Ovary (tissue), 9 donors: ENCODE results near the gene CASP4. TPM values are rescaled to one million over a fixed set of nuclear protein-coding genes. Genes with fewer than 3 reads are reported as not detected.
"Not testable (repeated sequence)": the region's sequence is repeated elsewhere in the genome, so short reads cannot be mapped to it uniquely, and the experiment has no call there.

Experiments used
- DNase-seq, 5 donors: peaks; one replicate each; pipeline ENCODE4 v3.0.0-alpha.2; 2019 to 2020
- H3K27ac ChIP-seq, 2 donors: fragments of 200-600 bp; one replicate each; pipeline versions ENCODE4 v1.5.1 to v1.8.0; 2019 to 2022
- H3K27me3 ChIP-seq: fragments of 200-600 bp; one replicate; pipeline ENCODE4 v1.8.0; 2022
- H3K36me3 ChIP-seq: fragments of 200-600 bp; sonication (generic); one replicate; pipeline ENCODE4 v1.5.1; 2019
- H3K4me1 ChIP-seq: one replicate; pipeline ENCODE4 v1.8.1; 2013; ENCODE audit warnings: mild to moderate bottlenecking, moderate library complexity; ENCODE audit not compliant: insufficient read depth
- H3K4me3 ChIP-seq: fragments of 200-600 bp; sonication (generic); one replicate; pipeline ENCODE4 v1.5.1; 2017
- H3K9me3 ChIP-seq, 2 donors: fragments of 200-600 bp in 1 of 2; sonication (generic) in 1 of 2; one replicate each; pipeline versions ENCODE4 v1.5.1 to v1.8.1; 2013 to 2019; ENCODE audit warnings: mild to moderate bottlenecking in 1 of 2, moderate library complexity in 1 of 2
- CTCF ChIP-seq, 3 donors: fragments of 450-650 bp in 2 of 3; fragments of 200-600 bp in 1 of 3; IDR thresholded peaks; one replicate each; pipeline versions ENCODE4 v1.5.1 to v1.8.0; 2016 to 2022; ENCODE audit warnings: antibody characterized with exemption in 3 of 3, mild to moderate bottlenecking in 1 of 3
- EP300 ChIP-seq: sonication (generic); formaldehyde crosslinking; IDR thresholded peaks from one replicate; pipeline ENCODE4 v1.6.1; 2017; ENCODE audit warnings: antibody characterized with exemption
- POLR2A ChIP-seq: fragments of 450-650 bp; IDR thresholded peaks from one replicate; pipeline ENCODE4 v1.6.1; 2017; ENCODE audit warnings: antibody characterized with exemption, mild to moderate bottlenecking, moderate library complexity
- WGBS, 3 donors: extraction: QIAGEN DNeasy Blood & Tissue Kit in 1 of 3; methylation state at CpG; one replicate each; pipeline versions ENCODE4 v1.1.5 to v1.1.7; 2013 to 2017; 5-methylcytosine and 5-hydroxymethylcytosine counted together
- intact Hi-C, 4 donors: fragments of 100-400 bp; cut with DNase I; formaldehyde crosslinking; loops; one replicate each; pipeline versions ENCODE4 v1.11.0 to v1.15.1; 2022 to 2023
- polyA plus RNA-seq, 2 donors: library from polyadenylated mRNA; stranded (reverse); fragments of 200-250 nt in 1 of 2; fragments of 350-450 nt in 1 of 2; fragmentation: Illumina TruSeq in 1 of 2; extraction: RNeasy Lipid Tissue Mini Kit (QIAGEN cat#74804) in 1 of 2; gene quantifications; one replicate each; pipeline ENCODE4 v1.2.3, GENCODE V29; 2013 to 2014
- total RNA-seq, 7 donors: library from RNA; depleted of rRNA in 2 of 7; stranded (reverse); fragments of >200 nt in 2 of 7; fragmentation: NEBNext Ultra II Directional in 3 of 7; extraction: Animal tissue kit (Norgen Biotek cat#: 25700) in 3 of 7; gene quantifications; one replicate each; pipeline versions ENCODE4 v1.1.0 to v1.2.4, GENCODE V29; 2016 to 2023
- donor health status: DM: no; HTN: no; CAD: no; lungs with moderate emphysema.
- donor health status: DM: no; HTN: no; CAD: no.
- donor health status: Bipolar disorder and iron deficiency.
- donor health status: DM: yes; HTN: yes; CAD: no.
- donor health status: DM: no; HTN: no; CAD: no.
- donor health status: DM: yes; HTN: yes; CAD: no.

CASP4 gene
- total and polyA plus RNA-seq, 9 donors, result 37.8 to 105 (median 50.3) TPM

GRCh38 chr11:104934594-104934993 lies 33.8 kb downstream of the CASP4 start:
- WGBS, 3 donors, result 77 to 89% (median 83%) methylated on average over 1 of the region's 1 CpG
- no peaks in the 10 kb centered on the region for H3K4me1 ChIP-seq
- no peaks in the 10 kb centered on the region for H3K36me3 ChIP-seq
- no peaks in the 10 kb centered on the region for H3K27me3 ChIP-seq
- H3K4me3 ChIP-seq, result no peak overlapping the region
- intact Hi-C loops, result no loop called here
- TF ChIP-seq EP300 (no peak), POLR2A (no peak), CTCF (IDR thresholded peaks at IDR 0.05) (no peak)
- H3K27ac ChIP-seq, result no peak overlapping the region
- H3K9me3 ChIP-seq, result no peaks in the 10 kb centered on the region
- DNase-seq, result no peak

- intact Hi-C loops, H3K4me3 ChIP-seq: not testable (repeated sequence)
Observed at GRCh38 chr11:104934073-104934472, 34.3 kb downstream of the CASP4 start.

GRCh38 chr11:104928811-104929210 lies 39.6 kb downstream of the CASP4 start:
- Histone ChIP-seq H3K9me3 (no peaks in the 10 kb centered on the region), H3K36me3 (no peaks in the 10 kb centered on the region), H3K27me3 (no peaks in the 10 kb centered on the region), H3K27ac (no peak overlapping the region), H3K4me3 (no peak overlapping the region), H3K4me1 (no peaks in the 10 kb centered on the region)
- no peak for TF ChIP-seq EP300
- no peak for TF ChIP-seq POLR2A
- no peak for TF ChIP-seq CTCF (IDR thresholded peaks at IDR 0.05)
- intact Hi-C loops, result no loop called here
- DNase-seq, result no peak

More at GRCh38 chr11:104934073-104934472, 34.3 kb downstream of the CASP4 start:
- H3K36me3 ChIP-seq, H3K4me1 ChIP-seq, H3K9me3 ChIP-seq, DNase-seq, H3K27me3 ChIP-seq, H3K27ac ChIP-seq: not testable (repeated sequence)
- 93 to 95% (median 95%) methylated on average over 3 of the region's 3 CpGs for WGBS, 3 donors

- H3K4me1 ChIP-seq, result no peaks in the 10 kb centered on the region
- no peak overlapping the region for H3K4me3 ChIP-seq
- no peak overlapping the region for H3K27ac ChIP-seq
- H3K36me3 ChIP-seq, result no peaks in the 10 kb centered on the region
- no peaks in the 10 kb centered on the region for H3K27me3 ChIP-seq
- intact Hi-C loops, result no loop called here
- DNase-seq, result peak in 1 of 5 donors; percentile 13
- TF ChIP-seq EP300 (no peak), POLR2A (no peak), CTCF (IDR thresholded peaks at IDR 0.05) (no peak)
- WGBS, 3 donors, result 68 to 87% (median 72%) methylated on average over 8 to 9 of the region's 9 CpGs
- no peaks in the 10 kb centered on the region for H3K9me3 ChIP-seq
Observed at GRCh38 chr11:104926771-104927611, 41.4 kb downstream of the CASP4 start.

- no peaks in the 10 kb centered on the region for H3K36me3 ChIP-seq
- H3K4me3 ChIP-seq, result no peak overlapping the region
- H3K27me3 ChIP-seq, result no peaks in the 10 kb centered on the region
- DNase-seq, result no peak
- TF ChIP-seq CTCF (IDR thresholded peaks at IDR 0.05), result no peak
- no peak for TF ChIP-seq EP300
- TF ChIP-seq POLR2A, result no peak
- WGBS, 3 donors, result 84 to 95% (median 92%) methylated on average over 6 of the region's 6 CpGs
- no peaks in the 10 kb centered on the region for H3K4me1 ChIP-seq
- H3K9me3 ChIP-seq, result no peaks in the 10 kb centered on the region
- H3K27ac ChIP-seq, result no peak overlapping the region
- intact Hi-C loops, result no loop called here
Observed at GRCh38 chr11:104925850-104926249, 42.5 kb downstream of the CASP4 start.
